GM21526 (cell line): ENCODE measurements around the gene BMP7.
"Not testable (repeated sequence)": the region's sequence is repeated elsewhere in the genome, so short reads cannot be mapped to it uniquely, and the experiment has no call there.

ENCODE experiments used
- ATAC-seq: cut with Tn5 transposase; IDR thresholded peaks from one replicate; pipeline ENCODE4 v1.9.1; 2021; ENCODE audit warnings: moderate library complexity; ENCODE audit not compliant: unreplicated experiment, low FRiP score

The BMP7 gene

DNA sequence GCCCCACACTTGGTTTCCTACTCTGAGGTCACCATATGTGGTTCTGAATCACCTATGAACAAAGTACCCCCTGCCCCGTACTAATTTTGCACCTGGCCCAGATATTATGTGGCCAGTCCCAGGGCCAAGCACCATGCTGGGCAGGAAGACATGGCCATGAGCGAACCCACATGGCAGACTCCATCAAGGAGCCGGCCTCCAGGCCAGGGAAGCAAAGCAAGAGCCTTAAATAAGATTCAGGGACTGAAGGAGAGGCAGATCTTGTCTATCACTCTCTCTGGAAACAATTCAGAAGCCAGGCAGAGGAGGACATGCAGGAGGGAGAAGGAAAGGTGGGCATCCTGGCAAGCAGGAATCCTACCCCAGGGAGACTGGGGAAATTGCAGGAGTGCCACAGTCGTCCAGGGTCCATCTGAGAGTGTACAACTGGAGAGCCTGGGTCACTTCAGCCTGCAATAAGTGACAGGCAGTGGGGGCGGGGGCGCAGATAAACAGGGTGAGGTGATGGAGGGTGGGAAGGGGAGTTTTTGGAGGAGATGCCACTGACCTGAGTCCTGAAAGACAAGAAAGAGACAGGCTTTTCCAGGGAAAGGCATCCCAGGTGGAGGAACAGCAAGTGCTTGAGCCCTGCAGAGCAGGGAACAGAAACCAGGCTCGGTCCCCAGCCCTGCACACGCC lies 2.1 kb upstream of the BMP7 start:
- ATAC-seq = no peak

DNA sequence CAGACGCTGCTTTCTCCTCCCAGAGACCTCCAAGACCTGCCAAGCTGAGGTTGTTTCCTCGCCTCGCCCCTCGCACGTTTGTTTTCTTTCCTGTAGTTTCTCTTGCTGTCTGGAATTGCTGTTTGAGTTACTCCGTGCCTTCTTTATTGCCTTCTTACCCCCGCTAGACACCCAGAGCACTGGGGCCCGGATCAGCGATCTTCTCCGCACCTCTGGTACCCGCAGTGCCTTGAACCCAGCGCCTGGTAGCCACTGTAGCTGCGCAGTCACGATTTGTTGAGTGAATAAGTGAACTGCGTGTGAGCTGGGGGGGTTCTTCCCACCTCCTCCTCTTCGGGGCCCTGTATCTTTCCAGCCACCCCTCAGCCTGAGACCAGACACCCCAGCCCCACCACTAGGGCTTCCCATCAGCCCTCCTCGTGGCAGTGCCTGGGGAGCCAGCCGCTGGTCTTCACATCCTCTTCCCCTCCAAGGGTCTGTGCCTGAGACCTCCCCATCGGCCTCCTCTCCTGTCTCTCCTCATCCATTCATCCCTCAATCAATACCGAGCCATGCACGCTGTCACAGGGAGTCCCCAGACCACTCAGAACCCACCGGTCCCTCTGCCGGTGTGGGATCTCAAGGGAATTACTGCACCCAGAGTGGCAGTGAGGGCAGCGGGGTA lies 849 bp upstream of the BMP7 start:
- no peak for ATAC-seq

DNA sequence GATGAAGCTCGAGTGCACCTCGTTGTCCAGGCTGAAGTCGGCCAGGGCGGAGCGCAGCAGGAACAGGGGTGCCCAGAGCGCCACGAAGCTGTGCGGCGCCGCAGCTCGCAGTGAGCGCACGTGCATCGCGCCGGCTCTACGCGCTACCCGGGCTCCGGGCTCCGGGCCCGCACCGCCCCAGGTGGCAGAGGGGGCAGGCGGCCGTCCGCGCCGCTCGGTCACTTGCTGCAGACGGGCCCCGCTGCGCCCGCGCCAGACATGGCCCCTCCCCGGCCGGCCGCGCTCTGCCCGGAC lies 497 bp downstream of the BMP7 start:
- ATAC-seq = no peak

DNA sequence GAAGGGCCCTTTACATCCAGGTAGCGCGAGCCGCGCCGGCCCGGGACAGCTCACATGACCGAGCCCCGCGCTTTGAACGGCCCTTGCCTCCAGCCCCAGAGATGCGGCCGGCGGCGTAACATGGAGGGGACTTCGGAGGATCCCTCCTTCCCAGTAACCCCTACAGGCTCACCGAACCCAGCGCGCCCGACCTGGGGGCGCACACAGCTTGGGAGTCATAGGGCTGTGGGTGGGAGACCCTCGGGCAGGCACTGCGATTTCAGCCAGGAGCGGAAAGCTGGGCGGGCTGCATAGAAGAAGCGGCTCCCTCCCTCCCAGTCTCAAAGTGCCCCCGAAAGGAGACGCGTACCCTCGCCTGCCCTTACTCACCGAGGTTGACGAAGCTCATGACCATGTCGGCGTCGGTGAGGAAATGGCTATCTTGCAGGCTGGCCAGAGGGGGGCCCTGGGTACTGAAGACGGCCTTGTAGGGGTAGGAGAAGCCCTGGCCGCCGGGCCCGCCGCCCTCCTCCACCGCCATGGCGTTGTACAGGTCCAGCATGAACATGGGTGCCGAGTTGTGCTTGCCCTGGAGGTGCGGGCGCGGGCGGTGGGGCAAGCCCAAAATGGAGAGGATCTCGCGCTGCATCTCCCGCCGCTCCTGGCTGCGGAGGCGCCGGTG lies 975 bp downstream of the BMP7 start:
- ATAC-seq = no peak

DNA sequence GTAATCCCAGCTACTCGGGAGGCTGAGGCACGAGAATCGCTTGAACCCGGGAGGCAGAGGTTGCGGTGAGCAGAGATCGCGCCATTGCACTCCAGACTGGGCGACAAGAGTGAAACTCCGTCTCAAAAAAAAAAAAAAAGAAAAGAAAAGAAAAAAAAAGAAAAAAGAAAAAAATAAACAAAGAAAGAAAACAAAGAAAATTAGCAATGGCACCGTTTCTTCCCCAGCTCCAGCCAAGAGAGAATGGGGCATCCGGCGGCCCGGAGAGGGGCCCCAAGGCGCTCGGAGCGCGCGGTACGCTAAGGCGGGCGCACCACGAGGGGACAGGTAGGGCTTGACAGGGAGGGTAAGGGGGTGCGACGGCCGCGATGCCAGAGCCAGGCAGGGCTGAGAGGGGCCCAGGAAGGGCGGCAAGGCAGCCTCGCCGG lies 1.5 kb downstream of the BMP7 start:
- ATAC-seq = not testable (repeated sequence)

DNA sequence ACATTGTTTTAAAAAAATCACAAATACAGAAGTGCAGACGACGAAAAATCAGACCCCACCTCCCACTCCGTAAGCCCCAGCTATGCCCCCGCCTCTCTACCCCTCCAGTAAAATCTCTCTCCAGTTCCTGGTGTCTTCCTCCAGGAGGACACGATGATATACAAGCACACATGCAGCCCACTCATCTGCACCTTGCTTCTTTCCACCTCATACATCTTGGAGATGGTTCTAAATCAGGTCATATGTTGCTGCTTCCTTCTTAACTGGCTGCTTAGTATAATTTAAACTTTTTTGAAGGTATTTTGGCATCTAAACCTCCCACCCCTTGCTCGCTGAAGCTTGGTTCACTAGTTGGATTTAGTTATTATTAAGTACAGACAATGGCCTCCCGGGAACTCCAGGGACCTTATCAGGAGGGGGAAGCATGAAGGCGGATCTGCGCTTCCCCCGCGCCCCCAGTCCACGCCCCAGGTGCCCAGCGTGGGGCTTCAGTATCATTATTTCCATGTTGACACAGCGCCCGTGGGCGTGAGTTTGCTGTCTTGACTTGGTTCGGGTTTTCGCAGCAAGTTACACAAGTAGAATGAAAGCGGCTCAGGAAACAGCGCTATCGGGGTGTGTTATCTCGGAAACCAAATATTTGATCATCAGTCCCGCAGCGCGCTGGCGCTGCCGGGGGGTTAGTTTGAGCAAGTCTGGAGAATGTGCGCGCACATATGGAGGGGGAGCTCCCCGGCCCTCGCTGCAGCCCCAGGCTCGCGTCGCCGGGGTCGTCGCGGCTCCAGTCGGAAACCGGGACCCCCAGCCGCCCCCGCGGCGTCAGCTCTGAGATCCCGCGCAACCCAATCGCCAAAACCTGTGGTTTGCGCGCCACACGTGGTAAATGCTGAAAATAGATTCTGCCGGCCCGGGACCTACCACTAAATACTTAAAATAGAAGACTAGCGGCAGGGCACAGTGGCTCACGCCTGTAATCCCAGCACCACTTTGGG lies 2.3 kb downstream of the BMP7 start:
- ATAC-seq = no peak

DNA sequence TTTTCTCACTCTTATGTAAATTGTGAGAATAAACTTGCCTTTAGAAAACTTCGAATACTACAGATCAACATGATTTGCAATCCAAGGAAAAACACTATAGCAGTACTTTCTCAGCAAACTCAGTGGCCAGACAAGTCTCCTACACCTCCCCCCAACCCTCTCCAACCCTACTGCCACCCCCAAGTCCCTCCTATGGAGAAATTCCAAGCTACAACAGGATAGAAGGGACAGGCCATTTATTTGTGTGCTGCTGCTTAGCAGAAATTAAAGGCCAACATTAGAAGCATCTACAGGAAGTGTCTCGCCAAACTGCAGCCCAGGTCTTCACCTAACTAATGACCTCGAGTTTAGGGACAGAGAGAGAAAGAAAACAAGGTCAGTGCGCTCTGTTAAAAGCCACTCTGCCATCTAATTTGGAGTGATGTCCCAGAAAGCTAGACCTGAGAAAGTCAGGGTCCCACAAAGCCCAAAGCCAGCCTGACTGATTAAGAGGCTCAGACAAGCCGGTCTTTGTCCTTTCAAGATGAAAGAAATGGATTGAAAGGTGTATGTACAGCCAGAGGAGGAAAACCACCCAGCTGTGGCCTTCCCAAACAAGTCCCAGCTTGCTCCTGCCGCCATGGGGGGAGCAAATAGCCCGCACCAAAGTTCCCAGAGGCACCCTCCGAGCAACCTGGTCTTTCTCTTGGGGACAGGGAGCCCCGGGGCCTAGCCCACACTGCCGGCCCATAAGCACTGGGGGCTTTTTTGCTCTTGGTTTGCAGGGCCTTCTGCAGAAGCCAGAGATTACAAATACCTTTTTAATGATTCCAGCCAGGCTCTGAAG lies 3.4 kb downstream of the BMP7 start:
- ATAC-seq = no peak

DNA sequence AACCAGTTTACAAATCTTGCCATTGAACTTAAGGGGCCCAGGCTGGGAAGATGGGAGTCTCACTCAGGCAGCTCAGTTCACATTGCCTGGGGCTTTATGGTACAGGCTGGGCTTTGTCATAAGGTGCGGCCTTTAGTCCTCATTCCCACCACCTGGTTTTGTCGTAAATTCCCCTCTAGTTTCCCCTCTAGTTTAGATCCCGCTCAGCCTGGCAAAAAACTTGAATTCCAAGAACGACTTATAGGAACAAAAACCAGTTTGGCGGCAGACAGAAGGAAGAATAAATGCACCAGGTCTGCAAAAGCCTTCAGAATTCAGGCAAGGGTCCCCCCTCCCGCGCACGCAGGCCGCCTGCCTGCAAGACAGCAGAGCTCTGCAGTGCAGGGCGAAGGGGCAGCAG lies 4.1 kb downstream of the BMP7 start:
- no peak for ATAC-seq

DNA sequence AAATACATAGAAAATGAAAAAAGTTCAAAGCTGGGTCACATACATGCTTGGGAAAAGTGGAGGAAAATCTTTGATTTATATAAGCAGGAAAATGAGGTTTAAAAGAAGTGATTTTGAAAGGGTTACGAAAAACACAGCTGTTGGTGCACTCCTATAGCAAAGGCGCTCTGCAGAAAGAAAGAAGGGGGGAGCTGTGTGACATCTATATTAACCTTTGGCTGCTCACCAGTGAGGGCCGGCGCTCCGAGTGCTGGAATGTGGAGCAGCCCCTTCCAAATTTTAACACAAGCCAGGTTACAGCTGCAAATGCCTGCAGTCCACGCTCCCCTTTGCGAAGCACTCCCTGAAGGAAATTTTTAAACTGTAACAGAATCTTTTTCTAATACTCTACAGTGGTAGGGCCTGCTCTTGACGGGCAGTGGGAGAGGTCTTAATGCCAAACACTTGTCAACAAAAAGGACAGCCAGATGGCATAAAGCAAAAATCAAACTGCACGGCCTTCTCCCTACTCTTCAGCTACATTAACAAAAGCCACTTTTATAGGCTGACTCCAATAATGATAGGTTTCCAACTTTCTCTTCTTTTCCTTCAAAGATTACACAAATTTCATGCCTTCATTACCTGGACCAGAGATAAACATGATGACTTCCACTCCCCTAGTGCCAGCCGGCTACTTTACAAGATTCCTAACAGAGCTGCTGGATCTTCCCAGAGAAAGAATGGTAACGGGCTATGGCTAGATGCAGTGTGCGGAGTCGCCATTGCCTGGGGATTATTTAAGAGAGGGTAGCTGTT lies 4.8 kb downstream of the BMP7 start:
- ATAC-seq = no peak

DNA sequence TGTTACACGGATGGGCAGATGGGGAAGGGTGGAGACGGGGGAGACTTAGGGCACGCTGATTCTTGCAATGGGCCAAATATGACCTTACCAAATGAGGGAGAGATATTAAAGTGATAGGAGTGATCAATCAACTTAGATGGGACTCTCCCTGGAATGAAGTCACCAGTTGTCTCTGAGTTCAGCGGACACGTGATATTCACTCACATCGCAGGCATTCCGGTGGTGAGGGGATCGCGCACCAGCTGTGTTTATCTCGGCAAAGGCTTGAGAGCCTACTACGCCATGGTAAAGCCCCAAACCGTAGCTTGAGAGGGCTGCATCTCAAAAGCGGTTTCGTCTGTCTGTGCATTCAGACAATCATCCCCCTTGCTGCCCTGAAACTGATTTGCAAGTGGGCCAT lies 5.5 kb downstream of the BMP7 start:
- no peak for ATAC-seq

DNA sequence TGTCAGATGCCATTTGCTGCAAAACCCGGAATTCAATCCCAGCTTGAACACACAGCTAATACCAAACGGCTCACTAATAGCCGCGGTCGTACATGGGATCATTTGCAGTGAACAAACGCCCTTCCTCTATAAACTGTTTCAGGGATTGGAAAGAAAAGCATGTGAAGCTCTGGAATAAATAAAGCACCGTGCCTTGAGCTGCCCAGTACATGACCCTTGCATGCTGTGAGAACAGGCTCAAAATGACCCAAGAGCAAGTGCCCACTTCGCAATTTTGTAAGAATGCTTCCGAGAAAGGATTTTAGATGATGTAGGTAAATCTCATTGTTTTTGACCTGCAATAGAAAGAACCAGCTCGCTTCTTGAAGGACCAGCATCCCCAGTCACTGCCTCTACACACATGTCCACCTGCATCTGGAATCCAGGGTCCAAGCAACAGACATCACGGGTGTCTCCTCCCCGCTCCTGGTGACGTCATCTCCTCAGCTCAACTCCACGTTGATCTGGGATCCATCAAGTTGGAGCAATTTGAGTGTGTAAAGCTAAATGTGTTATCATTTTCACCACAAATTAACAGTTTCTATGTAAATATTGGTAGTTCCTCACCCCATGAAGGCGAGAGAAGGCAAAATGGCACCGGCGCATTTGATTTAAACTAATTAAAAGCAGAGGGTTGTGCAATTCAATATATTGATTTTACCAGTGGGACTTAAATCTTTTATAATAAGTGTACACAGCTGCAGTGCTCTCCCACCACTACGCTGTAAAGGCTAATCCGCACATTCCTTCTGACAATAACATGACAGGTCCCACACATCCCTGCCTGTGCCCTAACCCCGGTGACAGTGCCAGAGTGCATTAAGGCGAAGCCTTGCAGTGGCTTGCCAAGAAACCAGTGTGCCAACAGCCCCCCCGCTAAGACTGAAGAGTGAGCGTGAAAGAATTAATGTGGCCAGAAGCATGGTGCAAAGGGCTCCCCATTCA lies 6.2 kb downstream of the BMP7 start:
- no peak for ATAC-seq

DNA sequence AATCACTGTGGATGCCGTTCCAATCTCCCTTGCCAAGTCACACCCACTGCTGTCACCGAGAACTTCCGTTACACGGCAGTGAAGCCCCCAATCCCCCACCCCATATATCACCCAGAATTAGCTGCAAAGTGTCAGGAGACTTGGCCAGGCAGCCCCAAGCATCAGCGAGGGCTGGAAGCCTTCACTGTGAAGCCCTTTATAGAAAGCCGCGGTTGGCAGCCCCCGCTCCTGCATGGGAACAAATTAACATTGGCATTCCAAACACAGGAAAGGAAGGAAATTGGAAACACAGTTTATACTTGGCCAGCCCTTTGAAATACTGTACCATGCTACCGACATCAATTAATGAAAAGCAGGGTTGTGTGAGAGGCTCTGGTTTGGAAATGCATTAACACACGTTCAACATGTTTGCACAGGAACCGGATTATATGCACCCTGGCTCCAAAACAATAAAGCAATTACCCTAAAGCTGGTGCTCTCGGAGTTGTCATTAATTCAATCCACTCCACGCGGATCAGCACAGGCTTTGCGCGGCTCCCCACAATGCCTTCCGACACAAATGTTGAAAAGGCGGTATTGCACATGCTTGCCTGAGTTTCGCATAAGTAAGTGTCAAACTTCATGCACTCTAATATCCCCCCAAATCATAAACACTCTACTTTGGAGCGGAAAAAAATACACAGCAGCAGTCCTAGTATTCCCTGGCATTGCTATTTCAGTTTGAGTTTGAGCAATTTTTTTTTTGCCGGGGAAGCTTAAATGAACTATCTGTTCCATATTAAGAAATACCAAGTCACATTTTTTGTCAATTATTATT lies 7.1 kb downstream of the BMP7 start:
- no peak for ATAC-seq

DNA sequence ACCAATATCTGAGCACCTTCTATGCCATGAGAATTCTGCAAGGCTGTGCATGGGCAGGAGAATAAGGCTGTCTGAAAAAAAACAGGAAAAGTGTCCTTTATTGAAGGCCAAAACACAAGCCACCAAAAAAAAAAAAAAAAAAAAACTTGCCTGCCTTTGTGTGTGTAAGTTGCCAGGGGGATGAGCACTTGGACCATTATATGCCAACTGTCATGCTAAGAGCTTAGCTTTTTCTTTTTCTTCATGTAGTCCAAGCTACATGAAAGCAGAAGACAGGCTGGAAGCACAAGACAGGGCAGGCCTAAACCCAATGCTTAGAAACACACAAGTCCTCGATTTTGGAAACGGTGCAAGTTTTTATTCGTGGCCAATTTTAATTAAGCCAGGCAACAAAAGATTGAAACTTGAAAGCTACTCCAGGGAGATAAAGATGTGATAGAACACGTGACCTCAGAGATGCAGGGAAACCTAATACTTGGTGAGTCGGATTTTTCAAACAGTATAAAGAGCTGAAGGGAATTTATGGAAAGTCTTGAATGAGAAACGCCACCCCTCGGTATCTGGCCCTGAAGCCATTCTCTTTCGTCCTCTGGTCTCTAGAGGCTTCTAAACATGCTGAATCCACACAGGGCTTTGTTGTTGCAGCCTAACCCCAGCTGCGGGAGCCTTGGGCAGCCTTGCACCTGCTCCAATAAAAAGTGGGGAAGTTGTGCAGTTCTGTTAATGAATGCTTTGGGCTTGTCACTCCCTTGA lies 8.6 kb downstream of the BMP7 start:
- no peak for ATAC-seq

DNA sequence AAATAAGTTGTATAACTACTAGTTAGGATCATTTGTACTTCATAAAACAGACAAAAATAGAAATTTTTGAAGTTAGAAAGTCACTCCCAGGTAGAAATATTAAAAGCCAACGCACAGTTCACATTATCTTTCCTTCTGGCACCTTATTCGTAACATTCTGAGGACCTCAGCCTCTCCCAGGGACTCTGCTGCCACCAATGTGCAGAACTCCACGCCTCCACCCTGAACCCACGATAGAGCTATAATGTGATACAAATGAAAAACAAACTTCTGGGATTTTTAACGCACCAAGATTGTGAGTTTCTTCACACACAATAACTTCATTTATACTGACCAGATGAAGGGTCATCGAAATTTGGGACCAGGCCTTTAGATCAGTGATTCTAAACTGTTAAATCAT lies 9.5 kb downstream of the BMP7 start:
- no peak for ATAC-seq

DNA sequence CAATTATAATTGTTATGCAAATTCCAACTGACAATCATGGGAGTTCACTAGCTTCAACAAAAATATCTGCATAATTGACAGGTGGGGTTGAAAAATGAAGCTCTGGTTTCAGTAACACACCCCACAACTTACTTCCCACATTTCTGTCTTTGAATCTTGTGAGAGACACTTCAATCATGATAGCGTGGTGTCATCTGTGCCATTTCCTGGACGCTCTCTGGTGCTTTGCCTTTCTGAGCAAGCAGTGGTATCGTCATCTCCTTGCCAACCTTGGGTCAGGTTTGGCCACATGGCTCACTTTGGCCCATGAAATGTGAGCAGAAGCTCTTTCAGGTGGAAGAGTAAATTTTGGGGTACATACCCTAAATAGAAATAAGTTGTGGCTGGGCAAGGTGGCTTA lies 10.2 kb downstream of the BMP7 start:
- ATAC-seq = no peak

DNA sequence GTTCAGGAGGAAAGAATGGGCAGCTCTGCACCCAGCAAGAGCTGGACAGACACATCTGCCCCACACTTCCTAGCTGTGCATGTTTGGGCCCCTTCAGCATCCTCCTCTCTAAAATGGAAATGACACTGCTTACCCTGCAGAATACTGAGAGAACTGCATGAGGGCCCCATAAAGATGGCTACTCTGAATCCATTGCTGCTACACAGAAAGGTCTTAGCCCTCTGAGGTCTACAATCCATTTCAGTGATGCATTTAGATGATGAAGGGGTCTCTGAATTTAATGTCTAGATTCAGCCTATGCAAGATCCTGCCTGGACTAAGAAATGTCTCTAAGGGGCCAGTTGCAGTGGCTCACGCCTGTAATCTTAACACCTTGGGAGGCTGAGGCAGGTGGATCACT lies 11.3 kb downstream of the BMP7 start:
- no peak for ATAC-seq
